ENCODE data around the gene SUSD6. TPM values are rescaled to one million over a fixed set of nuclear protein-coding genes. Genes with fewer than 3 reads are reported as not detected.
"Not testable (repeated sequence)": the region's sequence is repeated elsewhere in the genome, so short reads cannot be mapped to it uniquely, and the experiment has no call there.

The SUSD6 gene
- total RNA-seq, 1 experiment from 2014 or later = 2.1 TPM

DNA sequence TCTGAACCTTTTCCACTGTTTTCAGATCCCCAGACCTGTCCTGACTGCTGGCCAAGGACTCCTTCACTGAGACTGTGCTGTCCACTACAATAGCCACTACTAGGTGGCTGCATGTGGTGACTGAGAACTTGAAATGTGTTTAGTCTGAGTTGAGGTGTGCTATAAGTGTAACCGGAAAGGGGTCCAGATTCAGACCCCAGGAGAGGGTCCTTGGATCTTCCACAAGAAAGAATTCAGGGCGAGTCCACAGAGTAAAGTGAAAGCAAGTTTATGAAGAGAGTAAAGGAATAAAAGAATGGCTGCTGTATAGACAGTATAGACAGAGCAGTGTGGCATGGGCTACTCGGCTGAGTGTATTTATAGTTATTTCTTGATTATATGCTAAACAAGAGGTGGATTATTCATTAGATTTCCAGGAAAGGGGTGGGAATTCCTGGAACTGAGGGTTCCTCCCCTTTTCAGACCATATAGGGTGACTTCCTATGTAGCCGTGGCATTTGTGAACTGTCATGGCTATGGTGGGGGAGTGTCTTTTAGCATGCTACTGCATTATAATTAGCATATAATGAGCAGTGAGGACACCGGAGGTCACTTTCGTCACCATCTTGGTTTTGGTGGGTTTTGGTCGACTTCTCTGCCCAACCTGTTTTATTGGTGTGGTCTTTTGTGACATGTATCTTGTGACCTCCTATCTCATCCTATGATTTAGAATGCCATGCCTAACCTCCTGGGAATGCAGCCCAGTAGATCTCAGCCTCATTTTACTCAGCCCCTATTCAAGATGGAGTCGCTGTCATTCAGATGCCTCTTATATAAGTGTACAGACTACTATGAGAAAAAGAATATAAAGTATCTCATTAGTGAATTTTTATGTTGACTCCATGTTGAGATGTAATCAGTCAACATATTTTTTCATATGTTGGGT is 85.5 kb downstream of the SUSD6 start:
- in situ Hi-C loops (cut with HindIII; ENCODE audit: low pct_unique_long_range_greater_than_20kb, low sequenced_read_pairs) = no loop called here
- DNase-seq (ENCODE audit: low read depth) = no peak

DNA sequence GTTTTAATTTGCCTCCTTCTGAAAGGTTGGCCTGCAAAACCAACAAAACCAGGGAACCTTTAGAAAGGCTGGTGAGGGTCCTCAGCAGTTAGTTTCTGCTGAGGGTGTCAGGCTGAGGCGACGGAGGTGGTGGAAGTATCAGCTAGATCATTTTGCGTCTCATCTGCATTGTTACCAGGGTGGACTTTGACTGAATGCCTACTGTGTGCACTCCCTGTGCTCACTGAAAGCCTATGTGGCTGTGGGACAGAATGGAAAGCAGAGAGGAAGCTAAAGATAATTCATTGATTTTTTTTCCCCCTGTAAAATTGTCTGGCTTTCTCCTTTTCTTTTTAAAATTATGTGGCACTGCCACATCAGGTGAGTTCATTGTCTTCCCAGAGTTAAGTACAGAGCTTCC is 87.2 kb downstream of the SUSD6 start:
- DNase-seq (ENCODE audit: low read depth) = no peak
- in situ Hi-C loops (cut with HindIII; ENCODE audit: low pct_unique_long_range_greater_than_20kb, low sequenced_read_pairs) = no loop called here

DNA sequence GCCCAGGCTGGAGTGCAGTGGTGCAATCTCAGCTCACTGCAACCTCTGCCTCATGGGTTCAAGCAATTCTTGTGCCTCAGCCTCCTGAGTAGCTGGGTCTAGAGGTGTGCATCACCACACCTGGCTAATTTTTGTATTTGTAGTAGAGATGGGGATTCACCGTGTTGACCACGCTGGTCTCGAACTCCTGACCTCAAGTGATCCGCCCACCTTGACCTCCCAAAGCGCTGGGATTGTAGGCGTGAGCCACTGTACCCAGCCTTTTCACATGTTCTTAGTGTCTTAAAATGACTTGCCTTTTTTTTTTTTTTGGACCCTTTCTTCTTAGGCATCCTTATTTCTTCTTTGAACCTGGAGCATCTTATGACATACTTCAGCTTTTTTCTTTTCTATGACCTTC is 87.8 kb downstream of the SUSD6 start:
- DNase-seq (ENCODE audit: low read depth); in situ Hi-C loops (cut with HindIII; ENCODE audit: low pct_unique_long_range_greater_than_20kb, low sequenced_read_pairs): not testable (repeated sequence)

DNA sequence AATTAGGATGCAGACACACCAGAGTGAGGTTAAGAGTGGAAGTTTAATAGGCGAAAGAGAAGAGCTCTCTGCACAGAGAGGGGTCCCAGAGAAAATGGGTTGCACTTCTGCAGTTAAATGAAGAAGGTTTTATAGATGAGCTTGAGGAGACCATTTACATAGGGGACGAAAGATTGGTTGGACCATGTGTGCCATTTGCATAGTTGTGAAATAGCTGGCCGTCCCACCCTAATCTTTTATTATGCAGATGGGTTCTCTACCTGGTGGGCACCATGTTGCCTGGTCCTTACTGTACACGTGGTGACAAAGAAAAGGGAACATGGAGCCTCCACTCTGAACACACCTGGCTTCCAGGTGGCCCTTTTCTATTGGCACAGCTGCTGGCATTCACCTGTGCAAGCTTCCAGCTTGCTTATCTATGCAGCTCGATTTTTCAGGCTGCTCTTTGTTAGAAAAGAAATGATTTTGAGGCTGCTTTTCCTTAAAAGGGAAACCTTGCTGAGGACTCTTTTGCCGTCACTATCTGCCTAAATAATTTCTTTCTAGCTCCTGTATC is 88.4 kb downstream of the SUSD6 start:
- in situ Hi-C loops (cut with HindIII; ENCODE audit: low pct_unique_long_range_greater_than_20kb, low sequenced_read_pairs) = no loop called here
- DNase-seq (ENCODE audit: low read depth) = no peak

DNA sequence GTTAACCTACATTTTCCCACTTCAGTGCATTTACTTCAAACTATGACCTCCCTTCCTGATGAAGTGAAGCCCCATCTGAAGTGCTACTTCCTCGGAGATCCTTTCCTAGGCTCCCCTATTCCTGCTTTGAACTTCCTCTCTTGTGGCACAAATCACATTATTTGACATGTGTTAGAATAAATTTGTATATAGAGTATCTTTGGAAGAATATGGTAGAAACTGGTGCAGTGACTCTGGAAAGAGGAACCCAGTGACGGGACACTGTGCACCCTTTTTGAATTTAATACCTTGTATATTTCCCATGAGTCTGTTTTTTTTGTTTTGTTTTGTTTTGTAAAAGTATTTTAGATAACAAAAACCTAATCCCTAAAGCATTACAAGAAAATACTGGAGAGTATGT is 89.2 kb downstream of the SUSD6 start:
- DNase-seq (ENCODE audit: low read depth) = no peak
- in situ Hi-C loops (cut with HindIII; ENCODE audit: low pct_unique_long_range_greater_than_20kb, low sequenced_read_pairs) = no loop called here

DNA sequence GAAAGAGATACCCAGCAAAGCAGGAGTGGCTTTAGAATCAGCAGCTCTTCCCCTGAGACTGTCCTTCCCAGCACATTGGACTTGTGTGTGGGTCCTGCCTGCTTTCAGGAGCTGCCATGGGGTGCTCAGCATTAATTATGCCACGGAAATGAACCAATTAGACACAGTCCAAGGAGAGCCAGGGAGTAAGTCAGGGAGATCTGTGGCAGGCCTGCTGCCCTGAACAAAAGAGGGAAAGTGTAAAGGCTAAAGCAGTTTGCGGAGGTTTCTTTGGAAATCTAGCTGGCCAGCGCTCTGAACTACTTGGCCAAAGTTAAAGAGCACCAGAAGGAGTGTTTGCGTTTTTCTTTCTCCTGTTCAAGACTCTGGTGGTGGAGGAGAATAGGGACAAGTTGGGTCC is 89.9 kb downstream of the SUSD6 start:
- DNase-seq (ENCODE audit: low read depth) = no peak
- in situ Hi-C loops (cut with HindIII; ENCODE audit: low pct_unique_long_range_greater_than_20kb, low sequenced_read_pairs) = no loop called here

DNA sequence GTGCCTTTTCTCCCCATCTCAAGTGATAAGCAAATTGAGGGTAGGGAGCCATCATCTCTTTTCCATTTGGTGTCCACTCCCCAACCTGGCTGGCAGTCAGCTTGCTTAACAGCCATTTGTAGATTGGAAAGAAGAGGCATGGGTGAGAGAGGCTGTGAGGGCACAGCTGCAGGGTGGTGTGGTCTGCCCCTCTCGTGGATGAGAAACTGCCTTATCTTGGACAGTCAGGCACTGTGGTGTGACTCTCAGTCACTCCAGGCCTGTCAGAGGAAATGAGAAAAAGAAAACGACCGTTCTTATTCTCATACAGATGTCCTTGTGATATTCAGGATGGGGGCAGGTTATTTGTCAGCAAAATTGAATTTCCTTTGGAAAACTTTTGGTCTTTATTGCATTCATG is 90.5 kb downstream of the SUSD6 start:
- no peak for DNase-seq (ENCODE audit: low read depth)
- in situ Hi-C loops (cut with HindIII; ENCODE audit: low pct_unique_long_range_greater_than_20kb, low sequenced_read_pairs) = no loop called here

DNA sequence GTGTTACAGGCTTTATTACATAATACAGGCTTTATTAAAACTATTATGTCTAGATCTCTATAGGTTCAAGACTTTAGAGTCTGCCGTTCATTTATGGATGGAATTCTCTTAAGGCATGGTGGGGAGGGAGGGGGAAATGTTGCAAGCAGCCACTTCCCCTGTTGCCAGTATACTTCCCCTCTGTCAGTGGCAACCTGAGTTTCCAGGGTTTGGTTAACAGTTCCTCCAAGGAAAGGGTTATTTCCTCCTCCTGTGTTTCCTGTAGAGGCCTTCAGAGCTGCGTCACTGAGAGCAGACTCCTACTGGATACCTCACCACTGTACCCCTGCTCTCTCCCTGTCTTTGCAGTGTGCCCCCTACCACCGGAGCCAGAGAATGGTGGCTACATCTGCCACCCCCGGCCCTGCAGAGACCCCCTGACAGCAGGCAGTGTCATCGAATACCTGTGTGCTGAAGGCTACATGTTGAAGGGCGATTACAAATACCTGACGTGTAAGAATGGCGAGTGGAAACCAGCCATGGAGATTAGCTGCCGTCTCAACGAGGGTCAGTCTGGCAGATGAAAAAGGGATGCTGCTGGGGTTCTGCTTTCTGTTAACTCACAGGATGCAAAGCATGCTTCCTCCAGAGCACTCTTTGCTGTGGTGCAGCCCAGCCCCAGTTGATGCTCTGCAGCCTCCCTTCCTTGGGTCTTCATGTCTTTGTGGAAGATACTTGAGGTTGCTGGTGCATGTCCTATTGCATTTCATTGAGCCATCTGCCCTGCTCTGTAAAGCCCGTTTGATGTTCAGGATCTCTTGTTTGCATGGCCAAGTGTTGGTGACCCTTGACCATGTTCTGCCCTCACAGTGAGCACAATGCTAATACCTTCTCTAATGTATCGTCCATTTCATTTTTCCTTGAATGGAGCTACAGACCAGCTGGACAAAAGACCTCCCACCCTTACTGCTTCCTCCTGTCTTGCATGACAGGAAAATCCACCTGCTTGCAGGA is 91.9 kb downstream of the SUSD6 start:
- no peak for DNase-seq (ENCODE audit: low read depth)
- in situ Hi-C loops (cut with HindIII; ENCODE audit: low pct_unique_long_range_greater_than_20kb, low sequenced_read_pairs) = no loop called here

DNA sequence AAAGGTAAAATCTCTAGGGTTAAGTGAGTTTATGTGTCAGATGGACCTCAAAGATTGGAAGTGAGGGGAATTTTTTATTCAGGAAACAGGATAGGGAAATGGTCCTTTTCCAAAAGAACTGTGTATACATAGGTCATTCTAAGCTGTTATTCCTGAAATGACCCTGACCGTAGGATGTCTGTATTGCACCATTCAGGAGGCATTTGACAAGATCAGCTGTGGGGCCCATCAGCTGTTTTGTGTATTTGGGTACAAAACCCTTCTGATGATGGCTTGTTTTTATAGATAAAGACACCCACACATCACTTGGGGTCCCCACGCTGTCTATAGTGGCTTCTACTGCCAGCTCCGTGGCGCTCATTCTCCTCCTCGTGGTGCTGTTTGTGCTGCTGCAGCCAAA is 92.9 kb downstream of the SUSD6 start:
- in situ Hi-C loops (cut with HindIII; ENCODE audit: low pct_unique_long_range_greater_than_20kb, low sequenced_read_pairs) = no loop called here
- DNase-seq (ENCODE audit: low read depth) = no peak

DNA sequence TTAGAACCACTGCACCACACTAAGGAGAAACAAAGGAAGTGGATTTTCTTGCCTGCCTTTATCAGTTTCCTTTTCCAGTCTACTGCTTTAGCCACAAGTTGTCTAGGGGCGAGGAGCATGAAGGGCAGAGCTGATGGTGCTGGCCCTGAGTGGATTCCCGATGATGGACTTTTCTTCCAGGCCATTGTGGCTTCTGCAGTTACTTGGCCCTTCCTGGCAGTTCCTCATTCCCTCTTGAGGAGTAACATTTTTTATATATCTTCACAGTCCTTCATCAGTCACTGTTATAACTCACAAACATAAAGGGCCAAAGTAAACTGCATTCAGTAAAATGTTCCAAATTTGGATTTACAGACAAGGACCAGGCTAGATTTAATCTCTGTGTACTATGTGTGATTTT is 94.3 kb downstream of the SUSD6 start:
- no peak for DNase-seq (ENCODE audit: low read depth)
- in situ Hi-C loops (cut with HindIII; ENCODE audit: low pct_unique_long_range_greater_than_20kb, low sequenced_read_pairs) = no loop called here

DNA sequence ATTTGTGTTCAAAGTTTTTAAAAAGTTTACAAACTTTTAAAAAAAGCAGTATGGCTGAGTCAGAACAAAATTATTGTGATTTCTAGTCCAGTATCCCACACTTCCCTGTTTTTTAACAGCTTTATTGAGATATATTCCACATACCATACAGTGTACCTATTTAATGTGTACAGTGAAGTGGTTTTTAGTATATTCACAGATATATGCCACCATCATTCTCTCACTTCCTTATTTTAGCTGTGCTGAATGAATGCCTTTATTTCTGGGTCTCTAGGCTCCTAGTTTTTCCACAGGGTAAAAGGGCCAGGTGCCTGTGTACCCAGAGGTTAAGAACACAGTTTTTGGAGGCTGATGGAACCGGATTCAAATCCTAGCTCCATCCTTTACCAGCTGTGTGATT is 96.7 kb downstream of the SUSD6 start:
- in situ Hi-C loops (cut with HindIII; ENCODE audit: low pct_unique_long_range_greater_than_20kb, low sequenced_read_pairs) = no loop called here
- DNase-seq (ENCODE audit: low read depth) = no peak

DNA sequence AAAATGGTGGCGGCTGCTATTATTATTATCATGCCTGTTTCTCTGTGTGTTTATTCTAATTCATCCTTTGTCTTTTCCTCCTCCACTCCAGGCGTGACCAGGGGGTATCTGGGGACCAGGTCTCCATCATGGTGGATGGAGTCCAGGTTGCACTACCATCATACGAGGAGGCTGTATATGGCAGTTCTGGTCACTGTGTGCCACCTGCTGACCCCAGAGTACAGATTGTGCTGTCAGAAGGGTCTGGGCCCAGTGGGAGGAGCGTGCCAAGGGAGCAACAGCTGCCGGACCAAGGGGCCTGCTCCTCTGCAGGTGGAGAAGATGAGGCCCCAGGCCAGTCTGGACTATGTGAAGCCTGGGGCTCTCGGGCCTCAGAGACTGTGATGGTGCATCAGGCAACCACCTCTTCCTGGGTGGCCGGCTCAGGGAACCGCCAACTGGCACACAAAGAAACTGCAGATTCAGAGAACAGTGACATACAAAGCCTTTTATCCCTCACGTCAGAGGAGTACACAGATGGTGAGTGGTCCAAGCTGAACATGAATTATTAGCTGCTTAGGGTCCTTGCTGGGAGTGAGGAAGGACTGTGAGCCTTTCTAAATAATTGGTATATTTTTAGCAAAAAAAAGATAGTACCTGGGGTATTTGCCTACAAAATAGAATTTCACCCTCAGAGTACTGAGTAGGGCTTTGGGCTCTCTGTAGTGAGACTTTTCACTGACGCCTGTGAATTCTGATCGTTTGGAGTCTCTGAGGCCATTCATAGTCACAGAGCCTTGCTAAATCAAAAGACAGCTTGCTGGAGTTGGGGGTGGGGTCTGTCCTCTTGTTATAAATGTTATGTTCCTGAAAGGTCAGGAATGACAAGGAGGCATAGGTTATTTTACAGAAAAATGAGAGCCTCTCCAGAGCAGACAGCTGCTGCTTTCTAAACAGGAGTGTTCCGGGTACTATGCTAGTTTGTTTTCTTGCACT is 97.5 kb downstream of the SUSD6 start:
- in situ Hi-C loops (cut with HindIII; ENCODE audit: low pct_unique_long_range_greater_than_20kb, low sequenced_read_pairs) = no loop called here
- no peak for DNase-seq (ENCODE audit: low read depth)

DNA sequence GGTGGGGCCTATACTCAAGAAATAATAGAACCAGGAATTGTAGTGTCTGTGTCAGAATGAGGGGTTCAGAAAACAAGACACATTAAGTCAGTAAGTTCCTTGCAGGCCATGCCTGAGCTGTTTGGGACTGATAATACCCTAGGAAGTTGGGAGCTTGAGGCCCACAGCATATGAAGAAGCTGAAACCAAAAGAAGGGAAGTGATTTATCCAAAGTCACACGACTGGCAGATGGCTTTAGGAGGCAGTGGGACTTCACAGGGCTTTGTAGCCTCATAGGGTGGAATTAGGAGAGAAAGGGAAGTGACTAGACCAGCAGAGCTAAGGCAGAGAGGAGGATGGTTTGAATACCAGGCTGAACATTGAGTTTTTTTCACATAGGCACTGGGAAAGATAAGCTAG is 99.0 kb downstream of the SUSD6 start:
- in situ Hi-C loops (cut with HindIII; ENCODE audit: low pct_unique_long_range_greater_than_20kb, low sequenced_read_pairs) = no loop called here
- DNase-seq (ENCODE audit: low read depth) = no peak

DNA sequence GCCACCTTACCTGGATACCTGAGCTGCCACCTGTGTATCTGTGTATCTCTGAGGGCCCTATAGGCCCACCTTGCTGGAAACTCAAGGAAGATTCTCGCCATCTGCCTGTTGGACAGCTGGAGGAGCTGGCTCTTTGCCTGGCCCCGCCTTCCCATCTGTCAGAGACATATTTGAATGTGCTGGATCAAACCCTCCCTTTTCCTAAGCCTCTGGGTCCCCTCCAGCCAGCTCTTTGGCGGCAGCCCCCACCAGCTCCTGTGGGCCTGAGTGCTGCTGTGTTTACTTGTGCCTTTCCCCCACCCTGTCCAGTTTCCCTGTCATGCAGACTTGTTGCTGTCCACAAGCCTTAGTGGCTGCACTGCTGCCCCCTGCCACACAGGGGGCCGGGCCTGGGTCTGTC is 99.7 kb downstream of the SUSD6 start:
- in situ Hi-C loops (cut with HindIII; ENCODE audit: low pct_unique_long_range_greater_than_20kb, low sequenced_read_pairs) = no loop called here
- DNase-seq (ENCODE audit: low read depth) = no peak

DNA sequence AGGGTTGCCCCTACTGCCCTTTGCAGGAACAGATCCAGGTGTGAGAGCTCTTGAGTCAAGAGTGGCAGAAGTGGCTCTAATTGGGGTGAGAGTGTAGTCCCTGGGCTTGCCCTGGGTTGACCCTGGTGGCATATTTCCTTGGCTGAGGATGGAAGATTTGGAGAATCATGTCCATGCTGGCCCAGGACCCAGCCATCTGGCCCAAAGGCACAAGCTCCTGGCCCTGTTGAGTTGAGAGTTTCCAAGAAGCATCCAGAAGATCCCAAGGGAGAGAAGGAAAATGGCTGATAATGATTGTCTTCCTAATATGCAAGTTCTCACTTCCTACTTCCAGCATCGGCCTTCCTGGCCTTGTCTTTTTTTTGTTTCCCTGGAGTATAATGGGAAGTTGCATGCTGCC is 100.1 kb downstream of the SUSD6 start:
- in situ Hi-C loops (cut with HindIII; ENCODE audit: low pct_unique_long_range_greater_than_20kb, low sequenced_read_pairs) = no loop called here
- no peak for DNase-seq (ENCODE audit: low read depth)

DNA sequence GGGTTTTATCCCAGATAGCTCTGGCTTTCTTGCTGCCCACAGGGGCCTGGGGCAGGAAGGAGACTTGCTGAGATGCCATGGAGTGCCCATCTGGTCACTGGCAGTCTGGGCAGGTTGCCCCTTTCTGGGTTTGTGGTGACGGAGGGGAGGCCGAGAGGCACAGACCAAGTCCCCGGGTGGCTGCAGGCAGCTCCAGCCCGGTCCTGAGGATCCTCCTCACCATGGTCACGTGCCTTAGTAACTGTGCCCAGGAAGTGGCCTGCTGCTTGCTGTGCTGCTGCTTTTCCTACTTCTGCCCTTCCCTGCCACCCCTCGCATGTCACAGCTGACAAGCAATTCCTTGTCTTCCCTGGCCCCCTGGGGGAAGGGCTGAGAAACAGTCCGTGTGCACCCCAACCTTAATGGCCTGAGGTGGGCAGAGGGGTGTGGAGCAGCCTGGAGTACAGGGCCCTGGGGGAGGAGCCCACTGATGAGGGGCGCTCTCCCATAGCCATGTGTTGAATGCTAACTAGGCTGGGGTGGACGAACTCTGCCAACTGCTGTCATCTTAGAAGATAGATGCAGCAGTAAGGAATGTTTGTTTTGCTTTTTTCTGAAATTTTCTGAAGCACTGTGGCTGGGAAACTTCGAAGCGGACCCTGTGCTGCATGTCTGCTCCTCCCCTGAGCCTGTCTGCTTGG is 100.6 kb downstream of the SUSD6 start:
- DNase-seq (ENCODE audit: low read depth) = no peak
- in situ Hi-C loops (cut with HindIII; ENCODE audit: low pct_unique_long_range_greater_than_20kb, low sequenced_read_pairs) = no loop called here

DNA sequence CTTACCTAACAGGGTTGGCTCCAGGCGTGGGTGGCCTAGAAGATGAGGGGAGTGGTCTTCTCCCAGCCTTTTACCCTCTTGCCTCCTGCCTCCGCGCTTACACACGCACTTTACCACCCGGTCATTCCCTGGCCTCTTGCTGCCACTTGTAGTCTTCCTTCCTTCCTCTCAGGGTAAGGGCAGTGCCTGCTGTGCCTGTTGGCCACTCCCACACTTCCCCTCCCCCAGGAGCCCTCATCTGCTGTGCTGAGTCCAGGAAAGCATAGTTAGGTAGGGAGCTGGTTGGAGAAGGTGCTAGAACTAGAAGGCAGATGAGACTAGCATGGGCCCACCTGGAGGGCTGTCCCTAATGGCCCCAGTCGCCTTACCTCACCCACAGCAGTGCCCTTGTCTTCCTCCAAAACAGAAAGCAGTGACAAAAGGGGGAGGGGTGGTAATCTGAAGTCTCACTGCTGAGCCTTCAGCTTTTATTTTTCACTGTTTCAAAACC is 101.2 kb downstream of the SUSD6 start:
- in situ Hi-C loops (cut with HindIII; ENCODE audit: low pct_unique_long_range_greater_than_20kb, low sequenced_read_pairs) = no loop called here

More for the DNA sequence above, 101.2 kb downstream of the SUSD6 start:
- DNase-seq (ENCODE audit: low read depth) = no peak
